CD4-positive, alpha-beta T cell treated with Interleukin-10 for 1 hour (primary cell): ENCODE results near the gene SLC25A42.
"Not testable (repeated sequence)": the region's sequence is repeated elsewhere in the genome, so short reads cannot be mapped to it uniquely, and the experiment has no call there.

Source experiments
- DNase-seq: peaks from one replicate; pipeline ENCODE4 v3.0.0-alpha.2; 2020

SLC25A42 gene

DNA sequence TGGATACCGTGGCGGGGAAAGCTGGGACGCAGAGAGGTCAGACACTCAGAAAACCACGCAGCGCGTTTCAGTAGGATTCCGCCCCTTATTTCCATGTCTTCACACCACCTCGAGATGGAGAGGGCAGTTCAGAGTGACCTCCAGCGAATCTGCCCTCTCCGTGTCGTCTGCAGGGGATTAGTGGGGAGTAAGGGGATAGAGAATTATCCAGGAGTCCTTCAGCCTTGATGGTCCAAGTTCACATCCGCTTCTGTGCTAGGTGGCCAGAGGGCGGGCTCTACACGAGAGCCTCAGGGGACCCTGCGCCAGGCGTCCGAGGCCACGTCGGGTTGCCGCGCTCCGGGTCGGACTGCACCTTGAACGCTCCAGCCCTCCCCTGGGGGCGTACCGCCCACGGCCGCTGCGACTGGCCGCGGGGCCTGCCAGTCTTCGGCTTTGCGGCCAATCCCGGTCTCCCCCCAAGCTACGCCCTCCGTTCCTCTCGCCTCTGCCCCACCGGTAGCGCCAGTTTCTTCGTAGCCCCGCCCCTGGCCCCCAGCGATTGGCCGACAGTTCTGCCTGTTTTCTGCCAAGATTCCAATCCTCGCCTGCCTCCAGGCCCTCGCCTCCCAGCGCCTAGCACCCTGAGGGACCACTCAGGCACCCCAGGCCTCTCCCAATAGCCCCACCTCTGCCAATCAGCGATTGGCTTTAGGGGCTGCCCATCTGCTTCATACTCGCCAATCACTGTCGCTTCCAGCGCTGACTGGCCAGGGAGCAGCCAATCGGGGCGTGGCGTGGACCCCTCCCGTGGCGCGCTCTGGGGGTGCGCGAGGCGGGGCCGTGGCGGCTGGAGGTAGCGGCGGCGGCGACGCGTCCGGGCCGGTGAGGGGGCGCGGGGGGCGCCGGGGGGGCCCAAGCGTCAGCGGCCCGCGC lies at the start of gene SLC25A42:
SLC25A42 (plus strand) TSS at position 812 of the 915 bp plus-strand sequence. CDS start 32,131 bp downstream, outside the sequence.
- DNase-seq, result peak; percentile 100

- DNase-seq, result no peak
Measured at GRCh38 chr19:19021115-19021514, 42.7 kb upstream of the SLC25A42 start.

- DNase-seq, result no peak
Measured at GRCh38 chr19:19022380-19022961, 41.3 kb upstream of the SLC25A42 start.

- not testable (repeated sequence) for DNase-seq
Measured at GRCh38 chr19:19023376-19023775, 40.4 kb upstream of the SLC25A42 start.

GRCh38 chr19:19025861-19026260 lies 37.9 kb upstream of the SLC25A42 start:
- DNase-seq, result no peak

- DNase-seq, result no peak
Measured at GRCh38 chr19:19026299-19026971, 37.4 kb upstream of the SLC25A42 start.

DNA sequence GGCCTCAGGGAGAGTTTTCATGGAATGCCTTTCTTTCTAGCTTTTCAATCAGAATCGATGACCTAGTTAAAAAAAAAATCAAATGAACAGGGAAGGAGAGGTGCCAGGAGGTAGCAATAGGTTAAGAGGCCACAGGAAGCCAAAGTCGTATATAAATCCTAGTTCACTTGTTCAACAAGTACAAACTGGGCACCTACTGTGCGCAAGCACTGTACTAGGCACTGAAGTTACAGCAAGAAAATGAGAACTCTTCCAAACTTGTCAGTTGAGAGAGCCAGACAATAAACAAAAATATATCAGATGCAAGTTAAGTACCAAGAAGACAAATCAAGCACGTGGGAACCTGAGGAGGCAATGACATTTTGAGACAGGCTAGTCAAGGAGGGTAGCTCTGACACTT lies 36.6 kb upstream of the SLC25A42 start:
- no peak for DNase-seq

- no peak for DNase-seq
Measured at GRCh38 chr19:19028526-19028925, 35.3 kb upstream of the SLC25A42 start.

GRCh38 chr19:19031891-19032290 lies 31.9 kb upstream of the SLC25A42 start:
- DNase-seq, result no peak

DNA sequence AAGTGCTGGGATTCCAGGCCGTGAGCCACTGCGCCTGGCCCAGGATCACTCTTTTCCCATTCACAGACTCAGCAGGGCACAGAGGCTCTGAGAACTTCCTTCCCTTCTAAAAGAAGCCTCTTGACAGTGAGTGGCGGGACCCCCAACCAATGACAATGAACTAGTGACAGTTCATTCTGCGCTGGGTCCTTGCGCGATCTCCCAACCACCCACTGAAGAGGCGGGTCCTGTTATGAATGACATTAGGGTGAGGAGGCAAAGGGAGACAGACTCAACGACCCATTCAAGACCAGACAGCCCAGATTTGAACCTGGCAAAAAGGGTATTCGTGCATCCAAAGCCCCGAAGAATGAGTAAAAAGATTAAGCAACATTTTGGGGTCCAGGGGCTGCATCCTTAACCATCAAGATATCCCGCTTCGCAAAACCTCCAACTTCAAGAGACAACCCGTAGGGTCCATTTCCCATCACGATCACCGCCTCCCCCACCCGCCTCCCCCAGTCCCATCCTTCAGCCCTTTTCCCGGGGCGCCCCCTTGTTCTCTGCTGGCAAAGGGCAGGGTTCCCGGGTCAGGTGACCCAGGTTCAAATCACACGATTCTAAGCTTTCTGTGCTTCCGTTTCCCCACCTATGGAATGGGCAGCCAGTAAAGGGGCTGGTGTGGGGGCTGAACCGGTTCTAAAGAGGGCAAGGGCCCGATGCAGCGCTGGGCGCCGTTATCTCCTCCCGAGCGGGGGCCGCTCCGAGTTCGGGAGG lies 31.2 kb upstream of the SLC25A42 start:
- peak; percentile 74 for DNase-seq

DNA sequence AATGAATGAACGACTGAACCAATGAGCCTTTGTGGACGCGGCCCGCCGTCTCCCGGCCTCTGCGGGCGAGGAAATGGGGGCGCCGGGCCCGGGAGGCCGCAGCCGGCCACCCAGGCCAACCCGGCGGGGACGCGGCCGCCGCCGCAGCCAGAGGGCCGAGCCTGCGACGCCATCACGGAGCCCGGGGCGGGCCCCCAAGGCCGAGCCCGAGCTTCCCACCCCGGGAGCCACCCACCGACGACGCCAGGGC lies 30.7 kb upstream of the SLC25A42 start:
- DNase-seq, result no peak

DNA sequence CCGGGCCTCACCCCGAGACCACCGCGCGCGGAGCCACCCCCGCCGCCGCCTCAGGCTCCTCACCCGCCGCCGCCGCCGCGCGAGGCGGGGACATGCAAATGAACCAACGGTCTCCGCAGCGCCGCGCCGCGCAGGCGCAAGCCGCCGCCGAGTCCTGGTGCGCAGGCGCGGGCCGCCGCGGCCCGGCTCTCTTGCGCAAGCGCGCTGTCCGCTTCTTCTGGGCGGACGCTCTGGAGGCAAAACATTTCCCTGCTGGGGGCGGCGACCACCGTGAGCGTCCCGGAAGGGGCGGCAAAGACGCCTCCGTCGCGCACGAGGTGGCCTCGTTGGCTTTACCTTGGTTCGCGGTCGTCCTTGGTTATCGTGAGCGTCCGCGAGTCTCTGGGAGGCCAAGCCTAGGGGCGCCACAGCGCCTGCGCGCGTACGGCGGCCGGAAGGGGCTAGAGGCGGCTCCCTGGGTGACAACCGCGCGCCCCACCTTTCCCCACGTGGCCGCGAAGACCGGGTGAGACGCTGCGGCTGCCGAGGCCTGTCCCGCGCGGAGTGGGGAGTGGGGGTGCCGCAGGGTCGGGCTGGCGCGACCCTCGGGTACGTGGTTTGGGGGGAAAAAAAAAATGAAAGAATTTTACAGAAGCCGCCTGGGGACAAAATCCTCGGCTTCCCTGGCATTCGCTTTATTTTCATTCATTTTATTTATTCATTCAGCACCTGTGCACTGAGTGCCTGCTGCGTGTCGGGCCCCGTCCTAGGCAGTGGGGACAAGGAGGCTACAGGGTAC lies 30.2 kb upstream of the SLC25A42 start, which contains the start of the genes ARMC6 and SUGP2:
ARMC6 (plus strand) TSS at position 178 of the 778 bp plus-strand sequence. CDS start 607 bp downstream, outside the sequence.
SUGP2 (minus strand) TSS at position 92 of the 778 bp plus-strand sequence. CDS start 2,446 bp downstream, outside the sequence.
- peak; percentile 93 for DNase-seq

- peak; percentile 78 for DNase-seq
Measured at GRCh38 chr19:19034204-19034624, 29.6 kb upstream of the SLC25A42 start.

DNA sequence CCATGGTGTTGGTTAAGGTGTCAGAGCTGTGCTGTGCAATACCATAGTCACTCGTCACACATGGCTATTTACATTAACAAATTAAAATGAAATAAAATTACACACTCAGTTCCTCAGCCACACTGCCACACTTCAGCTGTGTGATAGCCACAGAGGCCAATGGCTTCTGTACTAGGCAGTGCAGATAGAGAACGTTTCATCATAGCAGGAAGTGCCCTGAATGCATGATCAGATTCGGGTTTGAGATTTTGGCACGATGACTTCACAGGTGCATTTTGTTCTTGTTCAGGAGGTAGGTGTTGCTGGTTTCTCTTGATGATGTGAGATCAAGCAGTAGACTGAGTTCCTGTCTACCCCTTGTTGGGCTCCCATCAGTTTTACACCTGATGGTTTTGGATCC lies 23.9 kb upstream of the SLC25A42 start:
- DNase-seq, result peak; percentile 52

DNA sequence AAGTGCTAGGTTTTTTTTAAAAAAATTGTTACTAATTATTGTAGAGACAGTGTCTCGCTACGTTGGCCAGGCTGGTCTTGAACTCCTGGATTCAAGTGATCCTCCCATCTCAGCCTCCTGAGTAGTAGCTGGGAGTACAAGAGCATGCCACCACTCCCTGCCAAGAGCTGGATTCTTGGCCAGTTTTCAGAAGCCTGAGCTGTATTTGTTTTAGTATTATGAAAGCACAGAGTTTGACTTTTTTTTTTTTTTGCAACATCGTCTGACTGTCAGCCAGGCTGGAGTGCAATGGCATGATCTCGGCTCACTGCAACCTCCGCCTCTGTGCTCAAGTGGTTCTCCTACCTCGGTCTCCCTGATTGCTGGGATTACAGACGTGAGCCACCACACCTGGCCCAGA lies 23.4 kb upstream of the SLC25A42 start:
- DNase-seq, result no peak

DNA sequence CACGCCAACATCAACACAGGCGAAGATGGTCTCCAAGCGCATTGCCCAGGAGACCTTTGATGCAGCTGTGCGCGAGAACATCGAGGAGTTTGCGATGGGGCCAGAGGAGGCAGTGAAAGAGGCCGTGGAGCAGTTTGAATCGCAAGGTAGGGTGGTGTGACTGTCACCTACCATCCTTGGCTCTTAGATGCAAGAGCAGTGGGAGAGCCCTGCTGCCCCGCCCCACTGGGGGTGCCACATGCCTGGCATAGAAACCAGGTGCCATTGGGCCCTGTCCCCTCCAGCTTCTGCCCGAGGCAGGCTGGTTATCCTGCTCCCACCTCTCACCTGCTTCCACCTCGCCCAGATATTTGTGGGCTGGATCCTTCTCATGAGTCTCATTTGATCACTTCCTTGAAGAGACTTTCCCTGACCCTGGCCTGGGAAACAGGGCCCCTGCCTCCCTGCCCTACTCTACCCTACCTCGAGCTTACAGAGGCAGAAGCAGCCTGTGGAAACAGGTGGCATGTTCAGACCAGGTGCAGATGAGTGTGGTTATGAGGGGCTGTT lies 21.0 kb upstream of the SLC25A42 start:
- no peak for DNase-seq

DNA sequence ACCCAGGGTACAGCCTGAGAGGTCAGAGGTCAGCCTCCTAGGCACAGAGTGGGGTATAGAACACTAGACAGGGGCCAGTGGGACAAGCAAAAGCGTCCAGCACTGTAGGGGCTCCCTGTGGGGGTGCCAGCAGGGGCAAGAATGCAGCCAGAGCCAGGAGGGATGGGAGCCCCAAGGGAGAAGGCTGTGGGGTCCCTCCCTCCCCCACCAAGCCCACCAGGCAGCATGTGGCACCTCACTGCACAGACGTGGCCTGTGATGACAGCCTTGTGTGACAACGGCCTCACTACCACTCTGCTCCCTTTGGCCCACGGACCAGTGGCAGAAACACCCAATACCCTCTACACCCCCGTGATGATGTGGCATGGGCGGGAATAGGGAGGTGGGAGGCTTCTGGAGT lies 20.3 kb upstream of the SLC25A42 start:
- no peak for DNase-seq

DNA sequence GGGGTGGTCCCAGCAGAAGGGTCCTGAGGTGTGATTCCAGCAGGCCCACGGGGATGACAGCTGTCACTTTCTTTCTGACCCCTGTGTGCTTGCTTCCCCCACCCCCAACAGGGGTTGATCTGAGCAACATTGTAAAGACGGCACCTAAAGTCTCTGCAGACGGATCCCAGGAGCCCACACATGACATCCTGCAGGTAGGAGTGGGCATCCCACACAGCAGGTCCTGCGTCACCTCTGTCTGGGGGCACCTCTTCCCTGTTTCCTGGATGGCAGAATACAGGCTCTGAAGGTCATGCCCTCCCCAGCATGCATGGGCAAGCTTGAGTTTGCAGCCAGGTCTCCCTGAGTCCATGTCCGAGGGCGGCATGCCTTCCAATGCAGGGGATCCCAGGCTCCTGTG lies 19.9 kb upstream of the SLC25A42 start:
- no peak for DNase-seq

- no peak for DNase-seq
Measured at GRCh38 chr19:19049406-19049805, 14.4 kb upstream of the SLC25A42 start.

- DNase-seq, result no peak
Measured at GRCh38 chr19:19050104-19050503, 13.7 kb upstream of the SLC25A42 start.

DNA sequence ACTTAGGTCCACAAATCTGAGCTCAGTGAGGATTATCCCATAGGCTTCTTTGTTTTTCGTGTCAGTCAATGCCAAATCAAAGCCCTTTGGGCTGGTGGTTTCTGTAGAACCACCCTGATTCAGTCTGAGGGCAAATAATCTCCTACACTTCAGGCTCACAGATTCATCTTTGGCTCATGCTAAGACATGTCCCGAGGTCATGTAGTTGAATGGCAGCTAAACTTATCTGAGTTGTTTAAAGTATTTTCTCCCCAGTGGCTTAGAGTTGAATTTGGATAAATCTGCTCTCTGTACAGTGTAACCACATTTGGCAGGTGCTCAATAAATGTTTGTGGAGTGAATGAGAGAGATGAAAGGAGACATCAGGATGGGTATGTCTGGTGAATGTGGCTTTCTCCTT lies 13.1 kb upstream of the SLC25A42 start:
- no peak for DNase-seq
